Activated CD8-positive, alpha-beta memory T cell treated with anti-CD3 and anti-CD28 coated beads for 36 hours (primary cell): Measurements from ENCODE around the gene TXNL1. TPM values are rescaled to one million over a fixed set of nuclear protein-coding genes. Genes with fewer than 3 reads are reported as not detected.
"Not testable (repeated sequence)": the region's sequence is repeated elsewhere in the genome, so short reads cannot be mapped to it uniquely, and the experiment has no call there.

ENCODE experiments used
- CTCF ChIA-PET: fragments of 350-600 bp; sonication (Branson Sonifier 250); formaldehyde crosslinking; loops from one replicate; lab custom pipeline; 2021; ENCODE audit warnings: antibody characterized with exemption; lab: Charles Lee
- POLR2A ChIA-PET: fragments of 350-600 bp; sonication (Branson Sonifier 250); formaldehyde crosslinking; loops from one replicate; lab custom pipeline; 2021; ENCODE audit warnings: antibody characterized with exemption; lab: Charles Lee
- total RNA-seq, 2 experiments: library from RNA; stranded (reverse); gene quantifications; one replicate each; pipeline ENCODE4 v1.2.3, GENCODE V29; 2021

Gene TXNL1
- total RNA-seq, 2 experiments from 2014 or later = 87.3 to 93.4 TPM

DNA sequence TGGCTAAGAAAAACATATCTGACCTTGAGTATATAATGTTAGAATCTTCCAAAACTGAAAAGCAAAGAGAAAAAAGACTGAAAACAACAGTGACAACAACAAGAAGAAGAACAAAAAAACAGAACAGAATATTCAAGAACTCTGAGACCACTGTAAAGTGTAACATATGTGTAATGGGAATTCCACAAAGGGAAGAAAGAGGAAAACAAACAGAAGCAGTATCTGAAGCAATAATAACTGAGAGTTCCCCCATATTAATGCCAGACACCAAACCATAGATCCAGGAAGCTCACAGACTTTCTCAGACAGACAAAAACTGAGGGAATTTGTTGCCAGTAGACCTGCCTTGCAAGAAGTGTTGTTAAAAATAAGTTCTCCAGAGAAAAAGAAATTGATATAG, 58.9 kb downstream of the TXNL1 start:
- ChIA-PET POLR2A (no interaction called here), CTCF (no interaction called here)

DNA sequence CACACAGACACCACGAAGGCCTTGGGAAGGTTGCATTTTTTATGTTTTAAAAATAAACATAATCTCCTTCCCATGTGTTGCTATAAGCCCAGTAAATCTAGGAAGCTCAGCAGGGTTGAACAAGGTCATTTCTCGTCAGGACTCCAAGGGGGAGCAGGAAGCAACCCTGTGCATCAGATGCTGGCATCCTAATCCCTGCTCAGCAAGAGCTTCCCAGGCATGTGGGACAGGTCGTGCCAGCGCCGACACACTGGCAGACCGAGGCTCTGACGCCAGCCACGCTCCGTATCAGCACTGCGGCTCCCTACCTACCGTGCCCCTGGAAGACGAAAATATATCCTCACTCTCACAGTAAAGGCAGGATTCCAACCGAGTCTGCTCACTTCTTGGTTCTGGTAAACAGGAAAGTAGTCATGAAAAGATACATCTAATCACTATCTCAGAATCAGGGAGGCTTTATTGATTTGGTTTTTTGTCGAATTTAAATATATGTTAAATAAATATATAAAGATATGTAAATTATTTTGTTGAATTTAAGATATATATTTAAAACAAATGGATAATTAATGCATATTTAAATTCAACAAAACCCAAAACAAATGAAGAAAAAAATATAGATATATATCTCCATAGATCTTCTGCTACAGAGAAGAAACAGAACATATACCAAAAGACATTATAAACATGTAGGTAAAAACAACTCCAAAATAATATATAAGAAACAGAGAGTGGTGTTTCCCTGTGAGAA, 61.4 kb downstream of the TXNL1 start:
- ChIA-PET POLR2A (no interaction called here), CTCF (no interaction called here)

- ChIA-PET CTCF (interaction anchor here (0.6 to 1.0 kb wide), 2 partner anchors 33 to 38 kb away, joined by 3 read pairs; no protein-coding TSS in a partner anchor), POLR2A (no interaction called here)
These were observed 62.4 kb downstream of the TXNL1 start for GRCh38 chr18:56575819-56576663.

DNA sequence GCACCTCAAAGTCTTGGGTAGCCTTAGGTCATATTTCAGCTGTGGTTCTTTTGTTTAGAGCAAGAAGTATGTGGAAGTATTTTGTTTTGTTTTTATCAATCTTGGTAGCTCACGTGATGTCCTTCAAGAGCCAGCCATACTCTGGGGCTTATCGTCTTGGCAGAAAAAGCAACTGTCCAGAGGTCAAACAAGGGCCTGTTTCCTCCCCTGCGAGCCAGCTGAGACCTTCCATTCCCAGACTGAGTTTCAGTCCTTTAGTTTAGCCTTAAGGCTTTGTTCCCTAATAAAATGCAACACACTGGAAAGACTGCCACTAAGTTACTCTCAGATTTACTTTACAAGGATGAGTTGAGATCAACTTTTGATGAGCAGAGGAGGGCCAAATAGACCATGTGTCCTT, 63.5 kb downstream of the TXNL1 start:
- ChIA-PET POLR2A (no interaction called here), CTCF (no interaction called here)

DNA sequence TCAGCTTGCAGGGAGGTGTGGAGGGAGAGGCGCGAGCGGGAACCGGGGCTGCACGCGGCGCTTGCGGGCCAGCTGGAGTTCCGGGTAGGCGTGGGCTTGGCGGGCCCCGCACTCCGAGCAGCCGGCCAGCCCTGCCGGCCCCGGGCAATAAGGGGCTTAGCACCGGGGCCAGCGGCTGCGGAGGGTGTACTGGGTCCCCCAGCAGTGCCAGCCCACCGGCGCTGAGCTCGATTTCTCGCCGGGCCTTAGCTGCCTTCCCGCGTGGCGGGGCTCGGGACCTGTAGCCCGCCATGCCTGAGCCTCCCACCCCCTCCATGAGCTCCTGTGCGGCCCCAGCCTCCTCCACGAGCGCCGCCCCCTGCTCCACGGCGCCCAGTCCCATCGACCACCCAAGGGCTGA, 66.1 kb downstream of the TXNL1 start:
- POLR2A ChIA-PET = not testable (repeated sequence)

DNA sequence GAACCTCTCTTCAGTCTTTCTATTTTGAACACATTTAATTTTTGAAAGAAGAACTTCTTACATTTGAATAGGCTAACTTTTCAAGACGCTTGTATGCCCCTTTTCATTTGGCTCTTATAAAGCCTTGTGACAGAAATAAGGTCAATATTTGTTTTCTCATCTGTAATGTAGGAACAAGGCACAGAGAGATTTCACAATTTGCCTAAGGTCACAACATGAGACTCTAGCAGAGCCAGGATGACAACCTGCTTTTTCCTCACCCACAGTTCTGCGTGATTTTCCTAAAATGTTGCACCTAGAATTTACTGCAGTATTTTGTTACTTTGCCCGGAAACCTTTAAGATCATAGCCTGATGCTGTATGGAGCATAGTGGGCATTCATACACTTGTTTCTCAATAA, 67.4 kb downstream of the TXNL1 start:
- CTCF ChIA-PET = no interaction called here
- POLR2A ChIA-PET = no interaction called here

More for the DNA sequence above, 66.1 kb downstream of the TXNL1 start:
- CTCF ChIA-PET = not testable (repeated sequence)

- CTCF ChIA-PET = no interaction called here
- POLR2A ChIA-PET = no interaction called here
These were observed 69.0 kb downstream of the TXNL1 start for GRCh38 chr18:56569416-56569815.

GRCh38 chr18:56568986-56569385, 69.4 kb downstream of the TXNL1 start:
- CTCF ChIA-PET = no interaction called here
- POLR2A ChIA-PET = no interaction called here

GRCh38 chr18:56565551-56566345, 72.6 kb downstream of the TXNL1 start:
- CTCF ChIA-PET = no interaction called here
- POLR2A ChIA-PET = no interaction called here

GRCh38 chr18:56565046-56565445, 73.3 kb downstream of the TXNL1 start:
- ChIA-PET POLR2A (no interaction called here), CTCF (no interaction called here)

- ChIA-PET CTCF (no interaction called here), POLR2A (no interaction called here)
These were observed 74.8 kb downstream of the TXNL1 start for GRCh38 chr18:56563568-56563967.

DNA sequence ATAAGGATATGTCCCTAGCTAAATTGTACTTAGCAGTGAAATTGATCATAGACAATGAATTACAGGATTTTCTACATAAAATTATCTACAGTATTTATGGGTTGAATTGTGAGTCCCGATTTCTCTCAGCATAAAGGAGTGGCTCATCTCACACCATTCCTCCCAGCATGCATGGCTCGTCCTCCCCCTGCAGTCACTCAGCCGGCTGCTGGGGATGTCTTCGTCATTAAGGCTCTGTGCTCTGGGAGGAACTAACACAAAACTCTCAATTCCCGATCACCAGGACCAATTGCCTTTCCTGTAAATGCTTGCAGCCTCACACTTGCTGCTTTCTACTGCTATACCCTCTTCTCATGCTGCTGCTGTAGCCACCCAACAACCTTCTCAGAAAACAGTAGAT, 75.9 kb downstream of the TXNL1 start:
- ChIA-PET POLR2A (no interaction called here), CTCF (interaction anchor here (0.7 kb wide), 1 partner anchor 1065 kb away, joined by 3 read pairs; no protein-coding TSS in a partner anchor)

- ChIA-PET POLR2A (no interaction called here), CTCF (no interaction called here)
These were observed 77.4 kb downstream of the TXNL1 start for GRCh38 chr18:56560992-56561391.

DNA sequence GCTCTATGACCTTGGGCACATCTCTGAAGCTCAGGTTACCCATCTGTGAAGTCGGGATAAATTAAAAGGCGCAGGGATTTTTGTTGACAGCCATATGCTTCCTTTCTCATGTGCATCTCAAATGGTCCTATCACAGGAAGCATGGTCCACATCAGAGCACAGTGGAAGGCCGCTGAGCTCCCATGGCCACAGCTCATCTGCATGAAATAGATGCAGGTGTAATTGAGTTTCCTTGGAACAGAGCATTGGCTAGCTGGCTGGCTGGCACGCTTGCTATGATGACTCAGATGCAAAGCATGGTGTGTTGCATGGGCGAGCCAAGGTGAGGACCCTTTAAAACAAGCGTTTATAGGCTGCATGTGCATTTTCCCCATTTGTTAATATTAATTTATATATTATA, 79.3 kb downstream of the TXNL1 start:
- ChIA-PET POLR2A (no interaction called here), CTCF (no interaction called here)

GRCh38 chr18:56556907-56557306, 81.5 kb downstream of the TXNL1 start:
- POLR2A ChIA-PET = no interaction called here
- CTCF ChIA-PET = no interaction called here

DNA sequence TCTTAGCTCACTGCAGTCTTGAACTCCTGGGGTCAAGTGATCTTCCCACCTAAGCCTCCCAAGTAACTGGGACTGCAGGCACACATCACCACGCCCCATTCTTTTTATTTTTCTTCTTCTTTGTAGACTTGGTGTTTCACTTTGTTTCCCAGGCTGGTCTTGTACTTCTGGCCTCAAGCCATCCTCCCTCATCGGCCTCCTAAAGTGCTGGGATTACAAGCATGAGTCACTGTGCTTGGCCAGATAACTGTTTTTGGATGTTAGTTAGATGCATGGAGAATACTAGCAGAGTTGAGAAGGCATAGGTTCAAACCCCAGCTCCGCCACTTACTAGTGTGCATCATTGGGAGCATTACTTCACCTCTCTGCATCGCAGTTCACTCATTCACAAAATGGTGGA, 88.3 kb downstream of the TXNL1 start:
- ChIA-PET CTCF (no interaction called here), POLR2A (no interaction called here)
